HG02943 (cell line): ENCODE data around the gene FKBP4.

ENCODE experiments used
- ATAC-seq: cut with Tn5 transposase; IDR thresholded peaks from one replicate; pipeline ENCODE4 v1.9.1; 2021; ENCODE audit warnings: mild to moderate bottlenecking, low read depth, moderate library complexity; ENCODE audit not compliant: unreplicated experiment

The FKBP4 gene

GRCh38 chr12:2842948-2843347 lies 48.2 kb downstream of the FKBP4 start:
- no peak for ATAC-seq

- ATAC-seq = no peak
These were observed 50.0 kb downstream of the FKBP4 start for GRCh38 chr12:2844786-2845185.

GRCh38 chr12:2845280-2845679 lies 50.5 kb downstream of the FKBP4 start:
- no peak for ATAC-seq

GRCh38 chr12:2851931-2852330 lies 57.2 kb downstream of the FKBP4 start:
- no peak for ATAC-seq

GRCh38 chr12:2853626-2854025 lies 58.9 kb downstream of the FKBP4 start:
- no peak for ATAC-seq
